Measurements from ENCODE around the gene MARCHF10. TPM values are rescaled to one million over a fixed set of nuclear protein-coding genes. Genes with fewer than 3 reads are reported as not detected.
"Not testable (repeated sequence)": the region's sequence is repeated elsewhere in the genome, so short reads cannot be mapped to it uniquely, and the experiment has no call there.

Gene MARCHF10
- total and polyA plus RNA-seq, 2 of the 4 experiments (the other 2 are of a cell fraction) = 0.18 to 0.74 TPM

DNA sequence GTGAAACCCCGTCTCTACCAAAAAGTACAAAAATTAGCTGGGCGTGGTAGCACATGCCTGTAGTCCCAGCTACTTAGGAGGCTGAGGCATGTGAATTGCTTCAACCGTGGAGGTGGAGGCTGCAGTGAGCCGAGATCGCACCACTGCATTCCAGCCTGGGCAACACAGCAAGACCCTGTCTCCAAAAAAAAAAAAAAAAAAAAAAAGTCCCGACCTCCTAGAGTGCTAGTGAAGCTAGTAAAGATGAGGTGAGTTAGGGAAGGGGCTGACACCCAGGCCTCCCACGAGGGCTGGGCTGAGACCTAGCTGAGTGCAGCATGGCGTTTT is 116.6 kb downstream of the MARCHF10 start:
- dilution Hi-C loops (cut with HindIII; ENCODE audit: low sequenced_read_pairs, unreplicated experiment); DNase-seq; H4K91ac ChIP-seq (ENCODE audit: insufficient read depth, low read depth, low read length); H3K27me3 ChIP-seq (ENCODE audit: control insufficient read depth, insufficient read depth, low read length); H3K9me1 ChIP-seq (ENCODE audit: insufficient read depth, low read length); H2AFZ ChIP-seq (replicated peaks; ENCODE audit: low read length, poor library complexity); H3K4ac ChIP-seq (ENCODE audit: low read depth, low read length); H2AK9ac ChIP-seq (replicated peaks; ENCODE audit: low read depth, low read length, poor library complexity); H4K5ac ChIP-seq (ENCODE audit: low read depth, low read length); H2BK5ac ChIP-seq (ENCODE audit: low read depth, low read length, poor library complexity, severe bottlenecking); H2AK5ac ChIP-seq (ENCODE audit: low read depth, low read length); H3K56ac ChIP-seq (ENCODE audit: extremely low read depth, insufficient read depth, low read length); H3K9ac ChIP-seq (ENCODE audit: low read depth, low read length); BruUV-seq (replicated peaks); H3K4me1 ChIP-seq (ENCODE audit: control insufficient read depth, insufficient read depth, low read length); H3K79me1 ChIP-seq (ENCODE audit: low read depth in 1 of 2, low read length in 2 of 2); intact Hi-C loops (cut with micrococcal nuclease); H2BK120ac ChIP-seq (ENCODE audit: low read depth, low read length); H4K8ac ChIP-seq (ENCODE audit: low read depth in 2 of 2, low read length in 2 of 2); POLR2A ChIA-PET (ENCODE audit: unreplicated experiment); H2BK15ac ChIP-seq (ENCODE audit: low read depth, low read length); H3K23ac ChIP-seq (ENCODE audit: low read depth, low read length); ATAC-seq (ENCODE audit: low read depth); H3K14ac ChIP-seq (replicated peaks; ENCODE audit: low read depth, low read length); H3K9me3 ChIP-seq (ENCODE audit: control insufficient read depth, insufficient read depth, low read length); H3K18ac ChIP-seq (ENCODE audit: low read depth, low read length); H3K27ac ChIP-seq (ENCODE audit: insufficient read depth, low read length); H3K4me2 ChIP-seq (ENCODE audit: low read depth, low read length); H3K4me3 ChIP-seq (ENCODE audit: insufficient read depth, low read depth, low read length); H4K20me1 ChIP-seq (ENCODE audit: insufficient read depth, low read length); H2BK20ac ChIP-seq (ENCODE audit: low read depth, low read length): not testable (repeated sequence)
- CTCF ChIA-PET = interaction anchor here (0.7 kb wide), 1 partner anchor 88 kb away, joined by 5 read pairs; no protein-coding TSS in a partner anchor
- in situ Hi-C loops (cut with MboI; ENCODE audit: low sequenced_read_pairs) = loop anchor here (10.0 kb wide), 1 partner anchor 703 kb away; no protein-coding TSS in a partner anchor
- WGBS, 2 experiments (ENCODE audit: extremely low coverage in 2 of 2, insufficient read length in 1 of 2) = no CpG with 5 or more reads among the region's 8 CpGs
- peaks cover 48% of the 10 kb centered on the region for H3K36me3 ChIP-seq (ENCODE audit: control insufficient read depth, insufficient read depth, low read length)

All from IMR-90 (cell line).